ENCODE data around the gene ZFYVE9.
"Not testable (repeated sequence)": the region's sequence is repeated elsewhere in the genome, so short reads cannot be mapped to it uniquely, and the experiment has no call there.

Gene ZFYVE9

GRCh38 chr1:52152572-52152971 lies 10.7 kb downstream of the ZFYVE9 start:
- no peak for DNase-seq

GRCh38 chr1:52153010-52153409 lies 11.1 kb downstream of the ZFYVE9 start:
- no peak for DNase-seq

- no peak for DNase-seq
These were observed 12.0 kb downstream of the ZFYVE9 start for GRCh38 chr1:52153898-52154297.

GRCh38 chr1:52156460-52156859 lies 14.6 kb downstream of the ZFYVE9 start:
- DNase-seq = no peak

- no peak for DNase-seq
These were observed 15.7 kb downstream of the ZFYVE9 start for GRCh38 chr1:52157582-52157981.

- DNase-seq = no peak
These were observed 16.3 kb downstream of the ZFYVE9 start for GRCh38 chr1:52158218-52158617.

- DNase-seq = no peak
These were observed 17.3 kb downstream of the ZFYVE9 start for GRCh38 chr1:52159033-52159789.

GRCh38 chr1:52162947-52163346 lies 21.1 kb downstream of the ZFYVE9 start:
- no peak for DNase-seq

GRCh38 chr1:52164604-52165003 lies 22.7 kb downstream of the ZFYVE9 start:
- no peak for DNase-seq

GRCh38 chr1:52166996-52167753 lies 25.3 kb downstream of the ZFYVE9 start:
- no peak for DNase-seq

GRCh38 chr1:52168373-52169080 lies 26.6 kb downstream of the ZFYVE9 start:
- DNase-seq = no peak

GRCh38 chr1:52171149-52171548 lies 29.3 kb downstream of the ZFYVE9 start:
- not testable (repeated sequence) for DNase-seq

GRCh38 chr1:52179073-52179472 lies 37.2 kb downstream of the ZFYVE9 start:
- no peak for DNase-seq

- DNase-seq = no peak
These were observed 38.3 kb downstream of the ZFYVE9 start for GRCh38 chr1:52180176-52180575.

- not testable (repeated sequence) for DNase-seq
These were observed 39.9 kb downstream of the ZFYVE9 start for GRCh38 chr1:52181759-52182158.

GRCh38 chr1:52182328-52182727 lies 40.4 kb downstream of the ZFYVE9 start:
- not testable (repeated sequence) for DNase-seq

GRCh38 chr1:52182874-52183400 lies 41.0 kb downstream of the ZFYVE9 start:
- no peak for DNase-seq

- no peak for DNase-seq
These were observed 44.6 kb downstream of the ZFYVE9 start for GRCh38 chr1:52186449-52186848.

GRCh38 chr1:52189898-52190480 lies 48.1 kb downstream of the ZFYVE9 start:
- no peak for DNase-seq

GRCh38 chr1:52190500-52191252 lies 48.8 kb downstream of the ZFYVE9 start:
- DNase-seq = peak; percentile 5

GRCh38 chr1:52191395-52191965 lies 49.6 kb downstream of the ZFYVE9 start:
- no peak for DNase-seq

- no peak for DNase-seq
These were observed 50.1 kb downstream of the ZFYVE9 start for GRCh38 chr1:52192024-52192423.
